Gastrocnemius medialis (tissue), 4 donors: ENCODE results near the gene P2RY11. TPM values are rescaled to one million over a fixed set of nuclear protein-coding genes. Genes with fewer than 3 reads are reported as not detected.

Experiments used
- ATAC-seq, 2 donors: fragments of 150-250 bp; one replicate each; pipeline ENCODE4 v1.9.1; 2016
- DNase-seq, 2 donors: peaks; one replicate each; pipeline ENCODE4 v3.0.0-alpha.2; 2019
- H3K27ac ChIP-seq, 4 donors: fragments of 200-600 bp; sonication (generic); 1 replicate in 1 of 4; 2 replicates in 3 of 4; pipeline ENCODE4 v1.5.1; 2016 to 2018; ENCODE audit warnings: mild to moderate bottlenecking in 2 of 4, moderate library complexity in 1 of 4
- H3K27me3 ChIP-seq, 3 donors: fragments of 200-600 bp; sonication (generic) in 2 of 3; 1 replicate in 1 of 3; 2 replicates in 2 of 3; pipeline versions ENCODE4 v1.5.1 to v1.6.0; 2016 to 2019; ENCODE audit warnings: mild to moderate bottlenecking in 1 of 3, moderate library complexity in 1 of 3
- H3K36me3 ChIP-seq, 2 donors: fragments of 200-600 bp; sonication (generic) in 1 of 2; one replicate each; pipeline ENCODE4 v1.5.1; 2017 to 2018
- H3K4me1 ChIP-seq, 2 donors: fragments of 200-600 bp; sonication (generic) in 1 of 2; one replicate each; pipeline ENCODE4 v1.5.1; 2016 to 2017; ENCODE audit warnings: mild to moderate bottlenecking in 2 of 2
- H3K4me3 ChIP-seq, 4 donors: fragments of 200-600 bp; sonication (generic) in 3 of 4; 1 replicate in 1 of 4; 2 replicates in 3 of 4; pipeline ENCODE4 v1.5.1; 2016 to 2019; ENCODE audit warnings: mild to moderate bottlenecking in 2 of 4
- H3K9me3 ChIP-seq, 3 donors: fragments of 200-600 bp; sonication (generic) in 2 of 3; 1 replicate in 1 of 3; 2 replicates in 2 of 3; pipeline ENCODE4 v1.5.1; 2016 to 2019
- POLR2A ChIP-seq, 2 donors: fragments of 450-650 bp; IDR thresholded peaks; one replicate each; pipeline ENCODE4 v1.6.1; 2017; ENCODE audit warnings: antibody characterized with exemption in 2 of 2, mild to moderate bottlenecking in 2 of 2, moderate library complexity in 2 of 2
- in situ Hi-C, 4 donors: fragments of 200-750 bp; cut with MboI; loops; one replicate each; pipeline versions ENCODE4 v1.15.0 to v1.8.0; 2017; ENCODE audit warnings: low sequenced_read_pairs in 4 of 4
- intact Hi-C: fragments of 100-400 bp; cut with DNase I; formaldehyde crosslinking; loops from one replicate; pipeline ENCODE4 v1.15.1; 2023; ENCODE audit warnings: low total_unique reads
- total RNA-seq, 4 donors: library from RNA; depleted of rRNA; stranded (reverse); fragments of >200 nt; gene quantifications; one replicate each; pipeline versions ENCODE4 v1.1.0 to v1.2.3, GENCODE V29; 2016
- TF ChIP-seq, protein P1 (sequence below), 5 experiments: fragments of 450-650 bp in 3 of 5; fragments of 200-600 bp in 2 of 5; sonication (generic) in 2 of 5; IDR thresholded peaks in 4 of 5; conservative IDR thresholded peaks in 1 of 5; 1 replicate in 4 of 5; 2 replicates in 1 of 5; pipeline ENCODE4 v1.5.1; 2016 to 2019; ENCODE audit warnings: antibody characterized with exemption in 5 of 5, mild to moderate bottlenecking in 3 of 5, moderate library complexity in 3 of 5

The P2RY11 gene
- total RNA-seq, 4 donors from 2014 or later = 2.4 to 4.3 (median 3.9) TPM; not detected in 1

- peak; percentile 72 to 83 for TF ChIP-seq POLR2A (IDR thresholded peaks at IDR 0.05)
- TF ChIP-seq, protein P1, sequence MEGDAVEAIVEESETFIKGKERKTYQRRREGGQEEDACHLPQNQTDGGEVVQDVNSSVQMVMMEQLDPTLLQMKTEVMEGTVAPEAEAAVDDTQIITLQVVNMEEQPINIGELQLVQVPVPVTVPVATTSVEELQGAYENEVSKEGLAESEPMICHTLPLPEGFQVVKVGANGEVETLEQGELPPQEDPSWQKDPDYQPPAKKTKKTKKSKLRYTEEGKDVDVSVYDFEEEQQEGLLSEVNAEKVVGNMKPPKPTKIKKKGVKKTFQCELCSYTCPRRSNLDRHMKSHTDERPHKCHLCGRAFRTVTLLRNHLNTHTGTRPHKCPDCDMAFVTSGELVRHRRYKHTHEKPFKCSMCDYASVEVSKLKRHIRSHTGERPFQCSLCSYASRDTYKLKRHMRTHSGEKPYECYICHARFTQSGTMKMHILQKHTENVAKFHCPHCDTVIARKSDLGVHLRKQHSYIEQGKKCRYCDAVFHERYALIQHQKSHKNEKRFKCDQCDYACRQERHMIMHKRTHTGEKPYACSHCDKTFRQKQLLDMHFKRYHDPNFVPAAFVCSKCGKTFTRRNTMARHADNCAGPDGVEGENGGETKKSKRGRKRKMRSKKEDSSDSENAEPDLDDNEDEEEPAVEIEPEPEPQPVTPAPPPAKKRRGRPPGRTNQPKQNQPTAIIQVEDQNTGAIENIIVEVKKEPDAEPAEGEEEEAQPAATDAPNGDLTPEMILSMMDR (IDR thresholded peaks at IDR 0.05 in 4 of 5, conservative IDR thresholded peaks at IDR 0.05 in 1 of 5) = no peak
- intact Hi-C loops (loop anchor here (5.0 kb wide), 1 partner anchor 289 kb away; the partner anchor contains the start of gene FBXL12), in situ Hi-C loops (loop anchor here in 1 of 4 donors (10.0 kb wide), 1 partner anchor 288 kb away; no protein-coding TSS in a partner anchor)
- Histone ChIP-seq H3K27ac (peak within 1 kb of the TSS; percentile 74 to 88 (median 88)), H3K27me3 (no peaks in the 10 kb centered on the region), H3K9me3 (no peaks in the 10 kb centered on the region), H3K4me1 (peaks cover 7 to 15% of the 10 kb centered on the region in 2 donors), H3K4me3 (peak within 1 kb of the TSS; percentile 79 to 97 (median 85)), H3K36me3 (peaks cover 0 to 41% of the 10 kb centered on the region in 2 donors)
- ATAC-seq (peak; percentile 94 to 98), DNase-seq (peak; percentile 97 to 98)
These were observed 5.2 kb upstream of the P2RY11 start, which contains the start of gene PPAN for GRCh38 chr19:10106100-10106936. Gene PPAN, plus strand, starts transcription at chr19:10106362. Its CDS starts 33 bp downstream, at chr19:10106395.

DNA sequence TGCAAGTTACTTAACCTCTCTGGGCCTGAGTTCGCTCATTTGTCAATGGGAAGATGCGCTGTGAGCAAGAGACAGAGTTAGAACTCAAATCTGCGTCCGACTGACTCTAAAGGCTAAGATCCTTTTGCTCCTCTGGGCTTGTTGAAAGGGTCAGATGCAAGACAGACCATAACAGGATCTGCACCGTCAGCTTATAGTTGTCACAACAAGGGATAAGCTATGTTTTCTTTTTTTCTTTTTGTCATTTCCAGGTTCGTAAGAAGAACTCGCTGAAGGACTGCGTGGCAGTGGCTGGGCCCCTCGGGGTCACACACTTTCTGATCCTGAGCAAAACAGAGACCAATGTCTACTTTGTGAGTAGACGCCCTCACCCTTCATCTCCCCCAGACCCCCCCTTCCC lies 4.2 kb upstream of the P2RY11 start:
- Histone ChIP-seq H3K4me1 (peaks cover 7 to 15% of the 10 kb centered on the region in 2 donors), H3K27me3 (no peaks in the 10 kb centered on the region), H3K36me3 (peaks cover 0 to 46% of the 10 kb centered on the region in 2 donors), H3K27ac (peak overlapping the region in 3 of 4 donors; percentile 74 to 88 (median 88)), H3K4me3 (peak overlapping the region; percentile 79 to 97 (median 85)), H3K9me3 (no peaks in the 10 kb centered on the region)
- no peak for DNase-seq
- in situ Hi-C loops = loop anchor here in 1 of 4 donors (10.0 kb wide), 1 partner anchor 288 kb away; no protein-coding TSS in a partner anchor
- TF ChIP-seq, protein P1 (IDR thresholded peaks at IDR 0.05 in 4 of 5, conservative IDR thresholded peaks at IDR 0.05 in 1 of 5) = no peak
- TF ChIP-seq POLR2A (IDR thresholded peaks at IDR 0.05) = no peak
- intact Hi-C loops = loop anchor here (5.0 kb wide), 1 partner anchor 290 kb away; the partner anchor contains the start of gene FBXL12
- ATAC-seq = no peak

DNA sequence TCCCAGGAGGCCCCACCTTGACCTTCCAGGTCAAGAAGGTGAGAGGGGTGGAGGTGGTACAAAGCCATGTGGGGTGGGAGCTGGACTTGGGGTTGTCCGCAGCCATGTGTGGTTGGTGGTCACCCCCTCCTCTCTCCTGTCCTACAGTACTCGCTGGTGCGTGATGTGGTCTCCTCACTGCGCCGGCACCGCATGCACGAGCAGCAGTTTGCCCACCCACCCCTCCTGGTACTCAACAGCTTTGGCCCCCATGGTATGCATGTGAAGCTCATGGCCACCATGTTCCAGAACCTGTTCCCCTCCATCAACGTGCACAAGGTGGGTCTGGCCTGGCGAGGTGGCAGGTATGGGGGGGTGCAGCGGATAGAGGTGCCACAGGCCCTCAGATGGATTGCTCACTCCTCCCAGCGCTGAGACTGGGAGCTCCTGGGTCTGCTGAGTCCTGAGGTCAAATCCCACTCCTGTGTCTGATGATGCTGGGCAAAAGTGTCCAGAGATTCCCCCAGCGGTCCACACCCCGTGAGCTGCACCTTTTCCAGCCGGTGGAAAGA lies 3.6 kb upstream of the P2RY11 start:
- in situ Hi-C loops = loop anchor here in 1 of 4 donors (10.0 kb wide), 1 partner anchor 287 kb away; no protein-coding TSS in a partner anchor

DNA sequence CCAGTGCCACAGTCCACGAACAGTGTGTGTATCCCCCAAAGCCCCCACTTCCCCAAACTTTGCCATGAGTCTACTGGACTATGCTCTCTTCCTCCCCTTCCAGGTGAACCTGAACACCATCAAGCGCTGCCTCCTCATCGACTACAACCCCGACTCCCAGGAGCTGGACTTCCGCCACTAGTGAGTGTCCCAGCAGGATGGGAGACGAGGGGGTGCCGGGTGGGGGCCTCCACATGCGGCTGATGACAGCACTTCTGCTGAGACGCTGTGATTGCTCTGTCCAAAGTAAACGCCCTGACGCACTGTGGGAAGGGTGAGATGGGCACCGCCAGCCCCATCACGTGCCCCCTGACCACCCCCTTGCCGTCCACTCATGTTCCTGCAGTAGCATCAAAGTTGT lies 2.0 kb upstream of the P2RY11 start:
- in situ Hi-C loops = loop anchor here in 1 of 4 donors (10.0 kb wide), 1 partner anchor 285 kb away; no protein-coding TSS in a partner anchor

More for the DNA sequence above, 3.6 kb upstream of the P2RY11 start:
- H3K4me3 ChIP-seq = peak overlapping the region in 1 of 4 donors; percentile 83
- peaks cover 7 to 15% of the 10 kb centered on the region in 2 donors for H3K4me1 ChIP-seq
- H3K27me3 ChIP-seq = no peaks in the 10 kb centered on the region
- no peaks in the 10 kb centered on the region for H3K9me3 ChIP-seq
- intact Hi-C loops = loop anchor here (5.0 kb wide), 1 partner anchor 291 kb away; the partner anchor contains the start of gene FBXL12
- H3K27ac ChIP-seq = no peak overlapping the region
- no peak for TF ChIP-seq POLR2A (IDR thresholded peaks at IDR 0.05)
- TF ChIP-seq, protein P1 (IDR thresholded peaks at IDR 0.05 in 4 of 5, conservative IDR thresholded peaks at IDR 0.05 in 1 of 5) = no peak
- peaks cover 0 to 46% of the 10 kb centered on the region in 2 donors for H3K36me3 ChIP-seq
- ATAC-seq = no peak
- no peak for DNase-seq

More for the DNA sequence above, 2.0 kb upstream of the P2RY11 start:
- Histone ChIP-seq H3K36me3 (peaks cover 0 to 47% of the 10 kb centered on the region in 2 donors), H3K4me3 (no peak overlapping the region), H3K27me3 (no peaks in the 10 kb centered on the region), H3K4me1 (peaks cover 7 to 15% of the 10 kb centered on the region in 2 donors), H3K9me3 (no peaks in the 10 kb centered on the region), H3K27ac (no peak overlapping the region)
- TF ChIP-seq POLR2A (IDR thresholded peaks at IDR 0.05) = no peak
- TF ChIP-seq, protein P1 (IDR thresholded peaks at IDR 0.05 in 4 of 5, conservative IDR thresholded peaks at IDR 0.05 in 1 of 5) = no peak
- ATAC-seq (no peak), DNase-seq (no peak)
- intact Hi-C loops = loop anchor here (5.0 kb wide), 1 partner anchor 292 kb away; the partner anchor contains the start of gene FBXL12
